LNCaP clone FGC (cell line): ENCODE data around the gene LUC7L.

Experiments
- DNase-seq: peaks from one replicate; pipeline ENCODE4 v3.0.0-alpha.2; 2011; ENCODE audit warnings: low read depth
- H3K4me3 ChIP-seq: 2 replicates; pipeline ENCODE4 v1.5.1; 2011; ENCODE audit warnings: mild to moderate bottlenecking, low read depth, low read length, control low read depth
- CTCF ChIP-seq: IDR thresholded peaks from 2 replicates; pipeline ENCODE4 v1.5.1; 2012; ENCODE audit warnings: mild to moderate bottlenecking; ENCODE audit not compliant: control insufficient read depth, insufficient read depth; ENCODE audit errors: extremely low read depth

The LUC7L gene

GRCh38 chr16:252366-253337, 23.4 kb upstream of the LUC7L start:
- TF ChIP-seq CTCF, result no peak
- DNase-seq, result no peak

GRCh38 chr16:249431-249830, 20.2 kb upstream of the LUC7L start:
- DNase-seq, result no peak
- TF ChIP-seq CTCF, result no peak
- H3K4me3 ChIP-seq, result no peak overlapping the region

More at GRCh38 chr16:252366-253337, 23.4 kb upstream of the LUC7L start:
- no peak overlapping the region for H3K4me3 ChIP-seq

GRCh38 chr16:247027-247426, 17.8 kb upstream of the LUC7L start:
- DNase-seq, result no peak
- no peak overlapping the region for H3K4me3 ChIP-seq
- no peak for TF ChIP-seq CTCF

GRCh38 chr16:245105-245504, 15.9 kb upstream of the LUC7L start:
- no peak for TF ChIP-seq CTCF
- H3K4me3 ChIP-seq, result no peak overlapping the region
- DNase-seq, result no peak

- DNase-seq, result no peak
- TF ChIP-seq CTCF, result no peak
- no peak overlapping the region for H3K4me3 ChIP-seq
Observed at GRCh38 chr16:243348-243747, 14.1 kb upstream of the LUC7L start.

GRCh38 chr16:242281-242680, 13.0 kb upstream of the LUC7L start:
- no peak for DNase-seq
- no peak overlapping the region for H3K4me3 ChIP-seq
- TF ChIP-seq CTCF, result no peak
